Panc1 (cell line): ENCODE results near the gene FAM8A1. TPM values are rescaled to one million over a fixed set of nuclear protein-coding genes. Genes with fewer than 3 reads are reported as not detected.

ENCODE experiments used
- ATAC-seq: fragments of 200-7000 bp; cut with Tn5 transposase; 2 replicates; pipeline ENCODE4 v1.9.1; 2020; ENCODE audit warnings: mild to moderate bottlenecking, moderate library complexity
- BruUV-seq: library from RNA; stranded (reverse); fragments of 400-500 nt; replicated peaks from 2 replicates; lab custom pipeline; 2021; lab: Mats Ljungman, UMichigan
- CTCF ChIA-PET: fragments of 300-600 bp; sonication (Branson Sonifier 250); formaldehyde crosslinking; loops from one replicate; lab custom pipeline; 2022; ENCODE audit warnings: antibody characterized with exemption; lab: Charles Lee
- POLR2A ChIA-PET: fragments of 300-600 bp; sonication (Branson Sonifier 250); formaldehyde crosslinking; loops from one replicate; lab custom pipeline; 2022; ENCODE audit warnings: antibody characterized with exemption; lab: Charles Lee
- DNase-seq: peaks from one replicate; pipeline ENCODE4 v3.0.0-alpha.2; 2010; ENCODE audit warnings: low read depth, low spot score
- H3K27ac ChIP-seq: 2 replicates; pipeline ENCODE4 v1.5.1; 2011; ENCODE audit warnings: mild to moderate bottlenecking, low read length, inconsistent platforms
- H3K27me3 ChIP-seq: fragments of 200-500 bp; sonication (Bioruptor generic); 2 replicates; pipeline ENCODE4 v1.6.0; 2014; ENCODE audit warnings: low read length, inconsistent platforms; ENCODE audit not compliant: control insufficient read depth, insufficient read depth
- H3K36me3 ChIP-seq: fragments of 200-500 bp; sonication (Bioruptor generic); 2 replicates; pipeline ENCODE4 v1.5.1; 2014; ENCODE audit warnings: inconsistent platforms, mild to moderate bottlenecking, low read length, moderate library complexity; ENCODE audit not compliant: control insufficient read depth, insufficient read depth
- H3K4me1 ChIP-seq: 2 replicates; pipeline ENCODE4 v1.5.1; 2011; ENCODE audit warnings: inconsistent platforms, mild to moderate bottlenecking, low read length, moderate library complexity; ENCODE audit not compliant: control insufficient read depth, insufficient read depth
- H3K4me3 ChIP-seq, 2 experiments: 2 replicates each; pipeline ENCODE4 v1.5.1; 2011 to 2012; ENCODE audit warnings: low read depth in 2 of 2, low read length in 2 of 2, mild to moderate bottlenecking in 2 of 2, inconsistent platforms in 1 of 2, moderate library complexity in 1 of 2
- H3K9me3 ChIP-seq: fragments of 200-500 bp; sonication (Bioruptor generic); 2 replicates; pipeline ENCODE4 v1.5.1; 2014; ENCODE audit warnings: low read depth, mild to moderate bottlenecking, inconsistent platforms, low read length, moderate library complexity; ENCODE audit not compliant: control insufficient read depth, insufficient read depth
- POLR2AphosphoS5 ChIP-seq: IDR thresholded peaks from 2 replicates; pipeline ENCODE4 v1.6.1; 2012; ENCODE audit warnings: mild to moderate bottlenecking, low read depth, low read length, moderate library complexity
- SIN3A ChIP-seq: IDR thresholded peaks from 2 replicates; pipeline ENCODE4 v1.6.1; 2012; ENCODE audit warnings: low read depth, mild to moderate bottlenecking, low read length, moderate library complexity, borderline replicate concordance; ENCODE audit not compliant: insufficient read depth
- TCF7L2 ChIP-seq: IDR thresholded peaks from 2 replicates; pipeline ENCODE4 v1.6.1; 2011; ENCODE audit warnings: mild to moderate bottlenecking, low read depth, low read length, inconsistent platforms
- in situ Hi-C: cut with HindIII; loops from 2 replicates; pipeline ENCODE4 v1.10.0; 2016; ENCODE audit warnings: low sequenced_read_pairs, low pct_unique_long_range_greater_than_20kb
- intact Hi-C: fragments of 100-400 bp; cut with micrococcal nuclease; formaldehyde crosslinking; loops from one replicate; pipeline ENCODE4 v1.10.0; 2022; ENCODE audit not compliant: unreplicated experiment
- total RNA-seq: library from RNA; stranded (reverse); gene quantifications from one replicate; pipeline ENCODE4 v1.2.1, GENCODE V29; 2021; ENCODE audit not compliant: unreplicated experiment
- TF ChIP-seq, protein P1 (sequence below): fragments of 450-650 bp; IDR thresholded peaks from 2 replicates; pipeline ENCODE4 v1.5.1; 2017; ENCODE audit warnings: mild to moderate bottlenecking
- TF ChIP-seq, protein P2 (sequence below), 2 experiments: IDR thresholded peaks; 2 replicates each; pipeline ENCODE4 v1.6.1; 2011 to 2012; ENCODE audit warnings: low read depth in 2 of 2, control low read depth in 1 of 2, low read length in 1 of 2, mild to moderate bottlenecking in 1 of 2, moderate library complexity in 1 of 2; ENCODE audit not compliant: insufficient read depth in 1 of 2

Gene FAM8A1
- total RNA-seq, 1 experiment from 2014 or later, result 9.3 TPM

GRCh38 chr6:17574866-17575560 is 25.1 kb upstream of the FAM8A1 start:
- H3K9me3 ChIP-seq, result peaks cover 14% of the 10 kb centered on the region; the same call in 1 of the 2 replicates
- ATAC-seq (no peak), DNase-seq (no peak)
- H3K4me3 ChIP-seq, result no peak overlapping the region
- CTCF ChIA-PET, result no interaction called here
- no peak overlapping the region for H3K27ac ChIP-seq
- intact Hi-C loops, result no loop called here
- no peaks in the 10 kb centered on the region for H3K4me1 ChIP-seq
- POLR2A ChIA-PET, result no interaction called here
- H3K27me3 ChIP-seq, result no peaks in the 10 kb centered on the region
- in situ Hi-C loops, result no loop called here
- BruUV-seq, result no TSS peak
- H3K36me3 ChIP-seq, result no peaks in the 10 kb centered on the region
- TF ChIP-seq SIN3A (no peak), TCF7L2 (no peak), POLR2AphosphoS5 (no peak)
- TF ChIP-seq, protein P1, sequence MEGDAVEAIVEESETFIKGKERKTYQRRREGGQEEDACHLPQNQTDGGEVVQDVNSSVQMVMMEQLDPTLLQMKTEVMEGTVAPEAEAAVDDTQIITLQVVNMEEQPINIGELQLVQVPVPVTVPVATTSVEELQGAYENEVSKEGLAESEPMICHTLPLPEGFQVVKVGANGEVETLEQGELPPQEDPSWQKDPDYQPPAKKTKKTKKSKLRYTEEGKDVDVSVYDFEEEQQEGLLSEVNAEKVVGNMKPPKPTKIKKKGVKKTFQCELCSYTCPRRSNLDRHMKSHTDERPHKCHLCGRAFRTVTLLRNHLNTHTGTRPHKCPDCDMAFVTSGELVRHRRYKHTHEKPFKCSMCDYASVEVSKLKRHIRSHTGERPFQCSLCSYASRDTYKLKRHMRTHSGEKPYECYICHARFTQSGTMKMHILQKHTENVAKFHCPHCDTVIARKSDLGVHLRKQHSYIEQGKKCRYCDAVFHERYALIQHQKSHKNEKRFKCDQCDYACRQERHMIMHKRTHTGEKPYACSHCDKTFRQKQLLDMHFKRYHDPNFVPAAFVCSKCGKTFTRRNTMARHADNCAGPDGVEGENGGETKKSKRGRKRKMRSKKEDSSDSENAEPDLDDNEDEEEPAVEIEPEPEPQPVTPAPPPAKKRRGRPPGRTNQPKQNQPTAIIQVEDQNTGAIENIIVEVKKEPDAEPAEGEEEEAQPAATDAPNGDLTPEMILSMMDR, result no peak
- TF ChIP-seq, protein P2, sequence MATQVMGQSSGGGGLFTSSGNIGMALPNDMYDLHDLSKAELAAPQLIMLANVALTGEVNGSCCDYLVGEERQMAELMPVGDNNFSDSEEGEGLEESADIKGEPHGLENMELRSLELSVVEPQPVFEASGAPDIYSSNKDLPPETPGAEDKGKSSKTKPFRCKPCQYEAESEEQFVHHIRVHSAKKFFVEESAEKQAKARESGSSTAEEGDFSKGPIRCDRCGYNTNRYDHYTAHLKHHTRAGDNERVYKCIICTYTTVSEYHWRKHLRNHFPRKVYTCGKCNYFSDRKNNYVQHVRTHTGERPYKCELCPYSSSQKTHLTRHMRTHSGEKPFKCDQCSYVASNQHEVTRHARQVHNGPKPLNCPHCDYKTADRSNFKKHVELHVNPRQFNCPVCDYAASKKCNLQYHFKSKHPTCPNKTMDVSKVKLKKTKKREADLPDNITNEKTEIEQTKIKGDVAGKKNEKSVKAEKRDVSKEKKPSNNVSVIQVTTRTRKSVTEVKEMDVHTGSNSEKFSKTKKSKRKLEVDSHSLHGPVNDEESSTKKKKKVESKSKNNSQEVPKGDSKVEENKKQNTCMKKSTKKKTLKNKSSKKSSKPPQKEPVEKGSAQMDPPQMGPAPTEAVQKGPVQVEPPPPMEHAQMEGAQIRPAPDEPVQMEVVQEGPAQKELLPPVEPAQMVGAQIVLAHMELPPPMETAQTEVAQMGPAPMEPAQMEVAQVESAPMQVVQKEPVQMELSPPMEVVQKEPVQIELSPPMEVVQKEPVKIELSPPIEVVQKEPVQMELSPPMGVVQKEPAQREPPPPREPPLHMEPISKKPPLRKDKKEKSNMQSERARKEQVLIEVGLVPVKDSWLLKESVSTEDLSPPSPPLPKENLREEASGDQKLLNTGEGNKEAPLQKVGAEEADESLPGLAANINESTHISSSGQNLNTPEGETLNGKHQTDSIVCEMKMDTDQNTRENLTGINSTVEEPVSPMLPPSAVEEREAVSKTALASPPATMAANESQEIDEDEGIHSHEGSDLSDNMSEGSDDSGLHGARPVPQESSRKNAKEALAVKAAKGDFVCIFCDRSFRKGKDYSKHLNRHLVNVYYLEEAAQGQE (IDR thresholded peaks at IDR 0.05; ENCODE audit: insufficient read depth in 1 of 2, low read depth in 2 of 2, low read length in 1 of 2), result no peak

GRCh38 chr6:17577059-17577458 is 23.0 kb upstream of the FAM8A1 start:
- intact Hi-C loops, result no loop called here
- Histone ChIP-seq H3K4me1 (no peaks in the 10 kb centered on the region), H3K27ac (no peak overlapping the region), H3K4me3 (no peak overlapping the region), H3K27me3 (no peaks in the 10 kb centered on the region), H3K9me3 (peaks cover 14% of the 10 kb centered on the region; the same call in 1 of the 2 replicates), H3K36me3 (no peaks in the 10 kb centered on the region)
- in situ Hi-C loops, result no loop called here
- TF ChIP-seq TCF7L2 (no peak), POLR2AphosphoS5 (no peak), SIN3A (no peak)
- TF ChIP-seq, protein P2 (IDR thresholded peaks at IDR 0.05; ENCODE audit: insufficient read depth in 1 of 2, low read depth in 2 of 2, low read length in 1 of 2), result no peak
- TF ChIP-seq, protein P1, result no peak
- no TSS peak for BruUV-seq
- POLR2A ChIA-PET, result no interaction called here
- ATAC-seq (no peak), DNase-seq (no peak)
- CTCF ChIA-PET, result no interaction called here
